Posterior vena cava (tissue), 2 donors: Measurements from ENCODE around the gene CBLC. TPM values are rescaled to one million over a fixed set of nuclear protein-coding genes. Genes with fewer than 3 reads are reported as not detected.
A peak's percentile ranks its signal among the peaks of the same experiment; 100 is the strongest.

Source experiments
- DNase-seq: peaks from one replicate; pipeline ENCODE4 v3.0.0-alpha.2; 2020; ENCODE audit warnings: low spot score
- intact Hi-C, 2 donors: fragments of 100-400 bp; cut with DNase I; formaldehyde crosslinking; loops; one replicate each; pipeline versions ENCODE4 v1.14.1 to v1.14.2; 2022 to 2023
- long read RNA-seq, 2 donors: library from polyadenylated mRNA; unstranded; transcript quantifications; one replicate each; pipeline ENCODE4 v2.0.0, GENCODE V29; 2020 to 2021
- total RNA-seq, 2 donors: library from RNA; stranded (reverse); fragmentation: NEBNext Ultra II Directional; extraction: Animal tissue kit (Norgen Biotek cat#: 25700); gene quantifications; one replicate each; pipeline ENCODE4 v1.2.1, GENCODE V29; 2021
- donor health status: DM: yes; HTN: yes; CAD: no.
- donor health status: DM: yes; HTN: yes; CAD: no.

Gene CBLC
- not detected for total RNA-seq
- long read RNA-seq, donor 1: 0 reads
- long read RNA-seq, donor 2: 0 reads

GRCh38 chr19:44777715-44778347 lies at the start of gene CBLC:
Gene CBLC (plus strand): TSS chr19:44777890. CDS start chr19:44777932, 42 bp downstream.
- no peak for DNase-seq
- intact Hi-C loops: no loop called here

DNA sequence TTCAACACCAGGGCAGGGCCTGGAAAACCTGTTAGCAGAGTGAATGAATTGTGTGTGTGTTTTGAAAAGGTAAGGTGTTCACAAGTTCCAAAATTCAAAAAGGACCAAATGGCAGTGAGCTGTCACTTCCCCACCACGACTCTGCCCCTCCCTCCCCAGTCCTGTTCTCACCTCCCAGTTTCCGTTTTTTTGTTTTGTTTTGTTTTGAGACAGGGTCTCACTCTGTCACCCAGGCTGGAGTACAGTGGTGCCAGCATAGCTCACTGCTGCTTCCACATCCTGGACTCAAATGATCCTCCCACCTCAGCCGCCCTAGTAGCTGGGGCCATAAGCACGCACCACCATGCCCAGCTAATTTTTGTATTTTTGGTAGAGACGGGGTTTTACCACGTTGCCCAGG lies 49.5 kb upstream of the CBLC start:
- no peak for DNase-seq
- intact Hi-C loops: loop anchor here in 1 of 2 donors (5.0 kb wide), 1 partner anchor 44 kb away; no protein-coding TSS in a partner anchor

DNA sequence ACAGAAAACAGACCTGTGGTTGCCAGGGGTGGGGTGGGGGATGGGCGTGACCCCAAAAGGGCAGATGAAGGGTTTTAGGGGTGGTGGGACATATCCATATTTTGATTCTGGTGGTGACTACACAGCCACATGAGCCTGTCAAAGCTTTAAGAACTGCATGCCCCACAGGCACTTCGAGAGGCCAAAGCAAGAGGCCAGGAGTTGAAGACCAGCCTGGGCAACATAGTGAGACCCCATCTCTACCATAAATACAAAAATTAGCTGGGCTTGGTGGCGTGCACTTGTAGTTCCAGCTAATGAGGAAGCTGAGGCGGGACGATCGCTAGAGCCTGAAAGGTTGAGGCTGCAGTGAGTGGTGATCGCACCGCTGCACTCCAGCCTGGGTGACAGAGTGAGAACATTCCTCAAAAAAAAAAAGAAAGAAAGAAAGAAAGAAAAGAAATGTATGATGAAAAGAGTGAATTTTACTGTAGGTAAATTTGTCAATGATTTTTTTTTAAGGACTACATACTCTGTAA lies 48.1 kb upstream of the CBLC start:
- DNase-seq: no peak

GRCh38 chr19:44731081-44731480 lies 46.6 kb upstream of the CBLC start:
- DNase-seq: no peak
- intact Hi-C loops: no loop called here

More for the DNA sequence above, 48.1 kb upstream of the CBLC start:
- intact Hi-C loops: loop anchor here in 1 of 2 donors (5.0 kb wide), 1 partner anchor 43 kb away; no protein-coding TSS in a partner anchor

DNA sequence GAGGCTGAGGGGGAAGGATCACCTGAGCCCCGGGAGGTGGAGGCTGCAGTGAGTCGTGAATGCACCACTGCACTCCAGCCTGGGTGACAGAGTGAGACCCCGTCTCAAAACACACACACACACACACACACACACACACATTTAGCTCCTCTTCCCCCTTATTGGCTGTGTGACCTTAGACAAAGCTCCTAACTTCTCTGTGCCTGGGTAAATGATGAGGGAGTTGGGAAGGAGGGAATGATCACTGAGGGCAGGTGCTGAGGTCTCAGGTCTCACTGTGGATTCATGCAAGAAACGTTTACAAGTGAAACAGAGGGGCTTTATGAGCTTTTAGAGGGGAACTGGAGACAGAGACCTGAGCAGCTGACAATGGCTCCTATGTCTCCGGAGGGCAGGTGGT lies 46.1 kb upstream of the CBLC start:
- intact Hi-C loops: no loop called here
- DNase-seq: no peak

GRCh38 chr19:44732235-44733014 lies 45.3 kb upstream of the CBLC start:
- DNase-seq: no peak

DNA sequence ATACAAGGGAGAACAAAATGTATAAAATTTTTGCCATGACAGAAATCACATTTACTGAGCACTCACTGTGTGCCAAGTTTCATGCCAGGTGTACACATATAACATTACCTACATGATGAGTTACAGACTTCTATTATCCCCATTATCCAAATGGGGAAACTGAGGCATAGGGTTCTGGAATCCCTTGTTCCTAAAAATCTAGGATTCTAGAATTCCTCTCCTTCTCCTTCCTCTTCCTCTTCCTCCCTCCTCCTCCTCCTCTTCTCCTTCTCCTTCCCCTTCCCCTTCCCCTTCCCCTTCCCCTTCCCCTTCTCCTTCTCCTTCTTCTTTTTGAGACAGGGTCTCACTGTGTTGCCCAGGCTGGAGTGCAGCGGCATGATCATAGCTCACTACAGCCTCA lies 43.3 kb upstream of the CBLC start:
- intact Hi-C loops: no loop called here
- DNase-seq: no peak

More at GRCh38 chr19:44732235-44733014, 45.3 kb upstream of the CBLC start:
- intact Hi-C loops: no loop called here

DNA sequence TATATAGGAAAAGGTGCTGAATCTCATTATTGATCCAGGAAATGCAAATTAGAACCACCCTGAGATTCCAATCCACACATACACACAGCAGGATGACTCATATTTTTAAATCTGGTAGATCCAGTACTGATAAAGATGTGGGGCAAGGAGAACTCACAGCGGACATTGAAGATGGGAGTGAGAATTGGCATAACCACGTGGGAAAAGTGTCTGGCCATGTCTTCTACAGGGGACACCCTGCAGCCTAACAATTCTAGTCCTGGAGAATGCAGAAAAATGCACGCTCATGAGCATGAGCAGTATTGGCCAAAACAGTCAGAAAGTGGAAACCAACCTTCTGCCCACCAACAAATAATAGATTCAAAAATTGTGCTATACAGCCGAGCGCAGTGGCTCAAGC lies 42.7 kb upstream of the CBLC start:
- no peak for DNase-seq
- intact Hi-C loops: no loop called here

- no peak for DNase-seq
These were observed 40.2 kb upstream of the CBLC start for GRCh38 chr19:44737238-44738071.

GRCh38 chr19:44738136-44738535 lies 39.6 kb upstream of the CBLC start:
- no peak for DNase-seq
- intact Hi-C loops: no loop called here

More at GRCh38 chr19:44737238-44738071, 40.2 kb upstream of the CBLC start:
- intact Hi-C loops: no loop called here

DNA sequence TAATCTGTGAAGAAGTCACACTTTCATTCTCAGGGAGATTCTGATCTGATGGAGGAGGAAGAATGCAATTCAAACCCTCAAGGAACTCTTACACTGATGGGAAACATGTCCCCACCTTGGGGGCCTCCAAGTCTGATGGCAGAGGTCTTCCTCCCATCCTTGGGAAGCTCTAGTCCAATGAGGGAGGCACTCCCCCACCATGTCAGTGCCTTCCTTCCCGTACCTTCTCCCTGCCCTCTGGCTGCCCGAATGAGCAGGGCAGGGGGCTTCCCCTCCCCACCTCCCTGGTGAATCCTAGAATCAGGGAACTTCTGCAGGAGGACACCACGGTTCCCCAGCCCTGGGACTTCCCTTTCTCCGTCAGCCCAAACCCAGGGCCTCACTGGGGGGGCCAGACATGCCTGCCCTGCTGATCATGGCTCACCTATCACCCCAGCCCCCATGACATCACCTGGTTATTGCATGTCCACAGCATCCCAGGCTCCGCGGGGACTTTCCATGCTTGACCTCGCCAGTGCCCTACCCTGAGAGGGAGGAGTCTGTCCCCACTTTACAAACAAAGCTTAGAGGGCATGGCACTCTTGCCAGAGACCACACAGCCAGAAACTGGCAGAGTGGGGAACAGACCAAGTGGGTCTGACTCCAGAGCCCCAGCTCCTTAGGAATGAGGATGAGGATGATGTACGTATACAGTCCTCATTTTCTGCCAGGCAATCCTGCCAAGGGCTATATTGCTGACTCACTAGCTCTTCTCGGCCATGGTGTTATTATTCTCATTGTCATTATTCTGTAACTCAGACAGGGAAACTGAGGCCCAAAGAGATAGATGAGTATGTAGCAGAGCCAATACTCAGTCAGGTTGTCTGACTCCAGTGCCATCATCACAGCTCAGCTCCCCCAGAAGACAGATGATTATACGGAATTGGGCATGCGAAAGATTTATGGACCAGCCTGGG lies 38.8 kb upstream of the CBLC start:
- intact Hi-C loops: no loop called here
- no peak for DNase-seq

DNA sequence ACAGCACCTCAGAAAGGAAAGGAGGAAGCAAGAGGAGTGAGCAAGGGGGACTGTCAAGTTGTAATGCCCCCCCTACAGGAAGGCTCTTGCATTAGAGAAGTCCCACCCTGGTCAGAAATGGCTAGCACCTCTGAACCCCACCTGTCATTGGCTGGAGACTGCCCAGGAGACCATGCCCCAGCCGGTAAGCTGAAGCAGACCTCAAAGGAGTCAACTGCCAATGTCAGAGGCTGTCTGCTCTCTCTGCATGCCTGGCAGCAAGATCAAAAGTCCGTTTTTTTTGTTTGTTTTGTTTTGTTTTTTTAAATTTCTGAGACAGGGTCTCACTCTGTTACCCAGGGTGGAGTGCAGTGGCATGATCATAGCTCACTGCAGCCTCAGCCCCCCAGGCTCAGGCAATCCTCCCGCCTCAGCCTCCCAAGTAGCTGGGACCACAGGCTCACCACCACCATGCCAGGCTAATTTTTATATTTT lies 37.3 kb upstream of the CBLC start:
- DNase-seq: no peak
- intact Hi-C loops: no loop called here

- intact Hi-C loops: no loop called here
- DNase-seq: no peak
These were observed 36.4 kb upstream of the CBLC start for GRCh38 chr19:44741258-44741731.

DNA sequence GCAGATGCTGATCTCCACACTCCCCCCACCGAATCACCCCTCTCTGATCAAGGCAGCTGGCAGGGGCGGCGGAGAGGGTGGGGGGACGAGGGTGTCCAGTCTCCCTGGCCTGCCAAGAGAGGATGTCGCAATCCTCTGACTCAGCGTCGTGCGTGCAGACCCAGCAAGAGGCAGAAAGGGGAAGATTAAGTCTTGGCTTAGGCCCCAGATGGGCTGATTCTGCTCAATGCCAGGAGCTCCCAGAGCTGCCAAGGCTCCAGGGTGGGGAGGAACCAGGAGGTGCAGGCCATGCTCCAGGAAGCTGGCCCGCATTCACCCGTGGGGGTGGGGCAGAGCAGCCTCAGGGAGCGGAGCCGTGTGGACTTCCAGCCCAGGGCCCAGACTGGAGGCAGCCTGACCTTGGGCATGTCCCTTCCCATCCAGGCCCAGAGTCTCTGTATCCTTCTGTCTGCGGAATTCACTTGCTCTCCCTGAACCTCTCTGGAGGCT lies 35.8 kb upstream of the CBLC start:
- intact Hi-C loops: no loop called here
- DNase-seq: peak; percentile 99

DNA sequence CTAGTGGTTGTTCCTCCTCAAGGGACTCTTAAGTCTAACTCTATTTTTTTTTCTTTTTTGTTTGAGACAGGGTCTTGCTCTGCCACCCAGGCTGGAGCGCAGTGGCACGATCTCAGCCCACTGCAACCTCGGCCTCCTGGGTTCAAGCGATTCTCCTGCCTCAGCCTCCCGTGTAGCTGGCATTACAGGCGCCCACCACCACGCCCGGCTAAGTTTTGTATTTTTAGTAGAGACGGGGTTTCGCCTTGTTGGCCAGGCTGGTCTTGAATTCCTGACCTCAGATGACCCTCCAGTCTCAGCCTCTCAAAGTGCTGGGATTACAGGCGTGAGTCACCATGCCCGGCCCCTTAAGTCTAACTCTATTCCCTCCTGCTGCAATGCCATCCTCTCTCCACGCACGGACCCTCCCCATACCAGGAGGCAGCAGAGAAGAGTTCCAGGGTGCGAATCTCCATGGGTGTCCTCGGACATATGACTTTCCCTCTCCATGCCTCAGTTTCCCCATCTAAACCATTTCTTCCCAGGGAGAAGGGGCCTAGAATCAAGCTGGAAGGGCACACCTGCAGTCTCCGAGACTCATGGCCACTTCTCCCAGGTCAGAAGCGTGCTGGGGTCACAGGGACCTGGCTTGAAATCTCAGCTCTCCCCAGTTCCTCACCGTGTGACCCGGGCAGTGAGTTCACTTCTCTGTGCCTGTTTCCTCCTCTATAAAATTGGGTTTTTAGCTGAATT lies 35.2 kb upstream of the CBLC start:
- intact Hi-C loops: no loop called here
- DNase-seq: no peak

DNA sequence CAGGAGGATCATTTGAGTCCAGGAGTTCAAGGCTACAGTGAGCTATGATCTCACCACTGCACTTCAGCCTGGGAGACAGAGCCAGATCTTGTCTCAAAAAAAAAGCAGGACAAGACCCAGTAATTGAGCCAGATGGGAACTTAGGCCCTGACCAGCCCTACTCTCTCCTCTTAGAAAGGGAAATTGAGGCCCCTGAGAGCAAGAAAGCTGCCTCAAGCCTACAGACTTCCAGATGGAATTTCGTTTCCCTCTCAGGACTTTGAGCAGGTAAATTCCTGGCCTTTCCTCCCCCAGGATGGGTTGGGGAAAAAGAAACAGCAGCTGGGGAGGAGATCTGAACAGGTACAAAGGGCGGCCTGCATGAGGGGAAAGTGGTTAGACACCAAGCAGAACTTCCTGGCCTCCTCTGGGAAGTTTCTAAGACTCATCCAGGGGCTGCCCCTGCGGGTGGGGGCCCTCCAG lies 32.8 kb upstream of the CBLC start:
- intact Hi-C loops: no loop called here
- DNase-seq: no peak

GRCh38 chr19:44745341-44745831 lies 32.3 kb upstream of the CBLC start:
- intact Hi-C loops: no loop called here
- DNase-seq: peak; percentile 96
